ENCODE data around the gene MED27.

The MED27 gene

GRCh38 chr9:131887680-131888079 lies 192.0 kb downstream of the MED27 start:
- H3K9me3 ChIP-seq (ENCODE audit: insufficient read depth, low read length): no peaks in the 10 kb centered on the region
- no peaks in the 10 kb centered on the region for H3K36me3 ChIP-seq (ENCODE audit: insufficient read depth, insufficient read length, low read length)
- H3K27me3 ChIP-seq (ENCODE audit: insufficient read depth, insufficient read length): no peaks in the 10 kb centered on the region
- DNase-seq (ENCODE audit: low read depth, low spot score): no peak
- no peak overlapping the region for H3K4me3 ChIP-seq (ENCODE audit: insufficient read length, low read depth)
- peaks cover 4% of the 10 kb centered on the region for H3K4me1 ChIP-seq (ENCODE audit: insufficient read depth, insufficient read length)
- TF ChIP-seq ZNF274 (IDR thresholded peaks at IDR 0.05; ENCODE audit: low read depth, low read length) (no peak), SUZ12 (IDR thresholded peaks at IDR 0.05; ENCODE audit: extremely low read depth, insufficient read depth, insufficient read length) (no peak), YY1 (IDR thresholded peaks at IDR 0.05; ENCODE audit: insufficient read depth, insufficient read length) (no peak)
- no peak overlapping the region for H3K9ac ChIP-seq (ENCODE audit: insufficient read length, low read depth)

- no peak overlapping the region for H3K4me3 ChIP-seq (ENCODE audit: insufficient read length, low read depth)
- no peak for DNase-seq (ENCODE audit: low read depth, low spot score)
- no peaks in the 10 kb centered on the region for H3K9me3 ChIP-seq (ENCODE audit: insufficient read depth, low read length)
- no peak for TF ChIP-seq ZNF274 (IDR thresholded peaks at IDR 0.05; ENCODE audit: low read depth, low read length)
- no peak for TF ChIP-seq SUZ12 (IDR thresholded peaks at IDR 0.05; ENCODE audit: extremely low read depth, insufficient read depth, insufficient read length)
- TF ChIP-seq YY1 (IDR thresholded peaks at IDR 0.05; ENCODE audit: insufficient read depth, insufficient read length): no peak
- H3K4me1 ChIP-seq (ENCODE audit: insufficient read depth, insufficient read length): peaks cover 4% of the 10 kb centered on the region
- H3K9ac ChIP-seq (ENCODE audit: insufficient read length, low read depth): no peak overlapping the region
- H3K27me3 ChIP-seq (ENCODE audit: insufficient read depth, insufficient read length): no peaks in the 10 kb centered on the region
- no peaks in the 10 kb centered on the region for H3K36me3 ChIP-seq (ENCODE audit: insufficient read depth, insufficient read length, low read length)
Observed at GRCh38 chr9:131886826-131887225, 192.8 kb downstream of the MED27 start.

- Histone ChIP-seq H3K9me3 (ENCODE audit: insufficient read depth, low read length) (no peaks in the 10 kb centered on the region), H3K36me3 (ENCODE audit: insufficient read depth, insufficient read length, low read length) (no peaks in the 10 kb centered on the region), H3K4me1 (ENCODE audit: insufficient read depth, insufficient read length) (peaks cover 4% of the 10 kb centered on the region), H3K27me3 (ENCODE audit: insufficient read depth, insufficient read length) (no peaks in the 10 kb centered on the region), H3K4me3 (ENCODE audit: insufficient read length, low read depth) (no peak overlapping the region), H3K9ac (ENCODE audit: insufficient read length, low read depth) (no peak overlapping the region)
- TF ChIP-seq YY1 (IDR thresholded peaks at IDR 0.05; ENCODE audit: insufficient read depth, insufficient read length) (no peak), ZNF274 (IDR thresholded peaks at IDR 0.05; ENCODE audit: low read depth, low read length) (no peak)
- no peak for DNase-seq (ENCODE audit: low read depth, low spot score)
Observed at GRCh38 chr9:131885144-131885609, 194.5 kb downstream of the MED27 start.

GRCh38 chr9:131884222-131884621 lies 195.4 kb downstream of the MED27 start:
- peaks cover 2% of the 10 kb centered on the region for H3K4me1 ChIP-seq (ENCODE audit: insufficient read depth, insufficient read length)
- no peaks in the 10 kb centered on the region for H3K9me3 ChIP-seq (ENCODE audit: insufficient read depth, low read length)
- H3K27me3 ChIP-seq (ENCODE audit: insufficient read depth, insufficient read length): no peaks in the 10 kb centered on the region
- no peak overlapping the region for H3K9ac ChIP-seq (ENCODE audit: insufficient read length, low read depth)
- H3K4me3 ChIP-seq (ENCODE audit: insufficient read length, low read depth): no peak overlapping the region
- DNase-seq (ENCODE audit: low read depth, low spot score): no peak
- no peak for TF ChIP-seq SUZ12 (IDR thresholded peaks at IDR 0.05; ENCODE audit: extremely low read depth, insufficient read depth, insufficient read length)
- TF ChIP-seq ZNF274 (IDR thresholded peaks at IDR 0.05; ENCODE audit: low read depth, low read length): no peak
- peaks cover 7% of the 10 kb centered on the region for H3K36me3 ChIP-seq (ENCODE audit: insufficient read depth, insufficient read length, low read length)

- TF ChIP-seq SUZ12 (IDR thresholded peaks at IDR 0.05; ENCODE audit: extremely low read depth, insufficient read depth, insufficient read length) (no peak), YY1 (IDR thresholded peaks at IDR 0.05; ENCODE audit: insufficient read depth, insufficient read length) (no peak), ZNF274 (IDR thresholded peaks at IDR 0.05; ENCODE audit: low read depth, low read length) (no peak)
- DNase-seq (ENCODE audit: low read depth, low spot score): no peak
- no peaks in the 10 kb centered on the region for H3K9me3 ChIP-seq (ENCODE audit: insufficient read depth, low read length)
- H3K4me3 ChIP-seq (ENCODE audit: insufficient read length, low read depth): no peak overlapping the region
- H3K4me1 ChIP-seq (ENCODE audit: insufficient read depth, insufficient read length): peaks cover 3% of the 10 kb centered on the region
- H3K9ac ChIP-seq (ENCODE audit: insufficient read length, low read depth): no peak overlapping the region
- peaks cover 15% of the 10 kb centered on the region for H3K36me3 ChIP-seq (ENCODE audit: insufficient read depth, insufficient read length, low read length)
- no peaks in the 10 kb centered on the region for H3K27me3 ChIP-seq (ENCODE audit: insufficient read depth, insufficient read length)
Observed at GRCh38 chr9:131880833-131881583, 198.7 kb downstream of the MED27 start.

GRCh38 chr9:131879911-131880290 lies 199.8 kb downstream of the MED27 start:
- peaks cover 15% of the 10 kb centered on the region for H3K36me3 ChIP-seq (ENCODE audit: insufficient read depth, insufficient read length, low read length)
- TF ChIP-seq YY1 (IDR thresholded peaks at IDR 0.05; ENCODE audit: insufficient read depth, insufficient read length) (no peak), ZNF274 (IDR thresholded peaks at IDR 0.05; ENCODE audit: low read depth, low read length) (no peak), SUZ12 (IDR thresholded peaks at IDR 0.05; ENCODE audit: extremely low read depth, insufficient read depth, insufficient read length) (no peak)
- no peak overlapping the region for H3K9ac ChIP-seq (ENCODE audit: insufficient read length, low read depth)
- no peaks in the 10 kb centered on the region for H3K9me3 ChIP-seq (ENCODE audit: insufficient read depth, low read length)
- no peaks in the 10 kb centered on the region for H3K27me3 ChIP-seq (ENCODE audit: insufficient read depth, insufficient read length)
- peaks cover 3% of the 10 kb centered on the region for H3K4me1 ChIP-seq (ENCODE audit: insufficient read depth, insufficient read length)
- no peak overlapping the region for H3K4me3 ChIP-seq (ENCODE audit: insufficient read length, low read depth)
- DNase-seq (ENCODE audit: low read depth, low spot score): no peak

- TF ChIP-seq ZNF274 (IDR thresholded peaks at IDR 0.05; ENCODE audit: low read depth, low read length) (no peak), YY1 (IDR thresholded peaks at IDR 0.05; ENCODE audit: insufficient read depth, insufficient read length) (no peak), SUZ12 (IDR thresholded peaks at IDR 0.05; ENCODE audit: extremely low read depth, insufficient read depth, insufficient read length) (no peak)
- Histone ChIP-seq H3K9me3 (ENCODE audit: insufficient read depth, low read length) (no peaks in the 10 kb centered on the region), H3K4me3 (ENCODE audit: insufficient read length, low read depth) (no peak overlapping the region), H3K36me3 (ENCODE audit: insufficient read depth, insufficient read length, low read length) (peaks cover 15% of the 10 kb centered on the region), H3K9ac (ENCODE audit: insufficient read length, low read depth) (no peak overlapping the region), H3K4me1 (ENCODE audit: insufficient read depth, insufficient read length) (peaks cover 3% of the 10 kb centered on the region), H3K27me3 (ENCODE audit: insufficient read depth, insufficient read length) (no peaks in the 10 kb centered on the region)
- no peak for DNase-seq (ENCODE audit: low read depth, low spot score)
Observed at GRCh38 chr9:131879181-131879910, 200.3 kb downstream of the MED27 start.

Data from NT2/D1 (cell line).